Choroid plexus epithelial cell (primary cell): ENCODE measurements around the gene LIMS2.
A peak's percentile ranks its signal among the peaks of the same experiment; 100 is the strongest.

Experiments used
- DNase-seq: peaks from one replicate; pipeline ENCODE4 v3.0.0-alpha.2; 2010; ENCODE audit warnings: low read depth
- H3K4me3 ChIP-seq: 2 replicates; pipeline ENCODE4 v1.5.1; 2011; ENCODE audit warnings: low read depth, mild to moderate bottlenecking, control low read depth, low read length, moderate library complexity
- TF ChIP-seq, protein P1 (sequence below): conservative IDR thresholded peaks from 2 replicates; pipeline ENCODE4 v1.5.1; 2011; ENCODE audit warnings: low read depth, mild to moderate bottlenecking, control low read depth, inconsistent platforms, low read length, moderate library complexity

Gene LIMS2

DNA sequence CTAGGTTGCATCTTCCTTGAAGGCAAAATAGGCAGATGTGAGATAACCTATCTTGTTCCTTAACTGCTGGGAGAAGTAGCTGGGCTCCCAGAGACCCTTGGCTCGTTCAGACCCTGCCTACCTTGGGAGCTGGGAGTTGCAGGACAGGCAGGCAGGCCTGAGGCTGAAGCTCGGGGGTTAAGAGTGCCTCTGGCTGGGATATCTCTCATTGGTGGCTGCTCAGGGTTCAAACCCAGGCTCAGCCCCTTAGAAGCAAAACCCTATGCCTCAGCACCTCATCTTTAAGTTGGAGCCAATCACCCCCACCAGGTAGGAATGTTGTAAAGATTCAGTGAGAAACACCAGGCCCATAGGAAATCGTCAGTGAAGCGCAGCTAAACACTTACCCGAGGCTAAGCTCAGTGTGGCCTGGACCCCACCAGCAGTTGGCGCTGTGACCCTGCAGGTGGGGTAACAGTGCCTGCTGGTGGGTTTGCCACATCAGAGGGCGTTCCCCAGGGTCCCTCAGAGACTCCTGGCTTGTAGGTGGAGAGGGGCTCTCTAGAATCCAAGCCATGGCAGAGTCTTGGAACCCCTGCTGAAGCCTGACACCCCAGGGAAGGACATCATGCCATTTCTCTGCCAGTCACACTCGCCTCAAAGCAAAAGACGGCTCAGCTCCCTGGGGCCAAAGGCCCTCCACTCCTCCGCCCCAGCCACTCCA is 84.0 kb downstream of the LIMS2 start:
- TF ChIP-seq, protein P1, sequence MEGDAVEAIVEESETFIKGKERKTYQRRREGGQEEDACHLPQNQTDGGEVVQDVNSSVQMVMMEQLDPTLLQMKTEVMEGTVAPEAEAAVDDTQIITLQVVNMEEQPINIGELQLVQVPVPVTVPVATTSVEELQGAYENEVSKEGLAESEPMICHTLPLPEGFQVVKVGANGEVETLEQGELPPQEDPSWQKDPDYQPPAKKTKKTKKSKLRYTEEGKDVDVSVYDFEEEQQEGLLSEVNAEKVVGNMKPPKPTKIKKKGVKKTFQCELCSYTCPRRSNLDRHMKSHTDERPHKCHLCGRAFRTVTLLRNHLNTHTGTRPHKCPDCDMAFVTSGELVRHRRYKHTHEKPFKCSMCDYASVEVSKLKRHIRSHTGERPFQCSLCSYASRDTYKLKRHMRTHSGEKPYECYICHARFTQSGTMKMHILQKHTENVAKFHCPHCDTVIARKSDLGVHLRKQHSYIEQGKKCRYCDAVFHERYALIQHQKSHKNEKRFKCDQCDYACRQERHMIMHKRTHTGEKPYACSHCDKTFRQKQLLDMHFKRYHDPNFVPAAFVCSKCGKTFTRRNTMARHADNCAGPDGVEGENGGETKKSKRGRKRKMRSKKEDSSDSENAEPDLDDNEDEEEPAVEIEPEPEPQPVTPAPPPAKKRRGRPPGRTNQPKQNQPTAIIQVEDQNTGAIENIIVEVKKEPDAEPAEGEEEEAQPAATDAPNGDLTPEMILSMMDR: peak; percentile 100
- H3K4me3 ChIP-seq: no peak overlapping the region
- peak; percentile 77 for DNase-seq

DNA sequence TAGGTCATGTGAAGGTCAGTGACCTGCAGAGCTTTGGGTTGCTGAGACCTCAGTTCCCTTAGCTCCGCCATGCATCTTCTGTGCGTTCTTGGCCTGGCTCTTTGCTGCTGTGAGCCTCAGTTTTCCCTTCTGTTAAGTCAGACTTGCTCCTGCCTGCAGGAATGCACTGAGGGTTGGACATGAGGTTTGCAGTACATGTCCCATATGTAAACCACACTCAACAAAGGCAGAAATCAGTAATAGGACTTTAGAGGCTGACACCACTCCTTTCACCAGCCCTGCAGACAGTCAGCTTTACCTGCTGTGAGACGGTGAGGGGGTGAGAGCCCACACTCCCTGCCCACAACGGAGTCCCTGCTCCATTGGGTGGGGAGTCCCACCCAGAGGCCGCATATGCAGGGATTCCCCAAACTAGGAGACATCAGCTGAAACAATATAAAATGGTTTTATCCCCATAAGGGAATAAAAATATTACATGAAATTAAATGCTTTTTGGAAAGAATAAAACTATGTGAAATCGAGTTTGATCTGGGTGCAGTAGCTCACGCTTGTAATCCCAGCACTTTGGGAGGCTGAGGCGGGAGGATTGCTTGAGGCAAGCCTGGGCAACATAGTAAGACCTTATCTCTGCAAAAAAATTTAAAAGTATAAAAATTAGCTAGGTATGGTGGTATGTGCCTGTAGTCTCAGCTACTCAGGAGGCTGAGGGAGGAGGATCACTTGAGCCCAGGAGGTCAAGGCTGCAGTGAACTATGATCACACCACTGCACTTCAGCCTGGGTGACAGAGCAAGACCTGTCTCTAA is 84.7 kb downstream of the LIMS2 start:
- TF ChIP-seq, protein P1: no peak
- no peak for DNase-seq
- H3K4me3 ChIP-seq: no peak overlapping the region

DNA sequence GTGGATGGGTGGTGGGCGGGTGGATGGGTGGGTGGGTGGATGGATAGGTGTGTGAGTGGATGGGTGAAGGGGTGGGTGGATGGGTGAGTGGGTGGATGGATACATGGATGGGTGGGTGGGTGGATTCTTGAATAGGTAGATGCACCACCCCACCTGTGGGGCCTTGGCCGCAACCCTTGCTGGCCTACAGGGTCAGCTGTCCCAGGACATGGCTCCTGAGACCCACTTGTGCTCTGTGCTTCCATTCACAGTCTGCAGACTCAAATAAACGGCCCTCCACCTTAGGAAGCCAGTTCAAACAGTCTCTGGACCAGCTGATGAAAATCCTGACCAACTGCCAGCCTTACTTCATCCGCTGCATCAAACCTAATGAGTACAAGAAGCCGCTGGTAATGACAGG is 85.5 kb downstream of the LIMS2 start:
- DNase-seq: no peak
- TF ChIP-seq, protein P1: no peak
- H3K4me3 ChIP-seq: no peak overlapping the region

DNA sequence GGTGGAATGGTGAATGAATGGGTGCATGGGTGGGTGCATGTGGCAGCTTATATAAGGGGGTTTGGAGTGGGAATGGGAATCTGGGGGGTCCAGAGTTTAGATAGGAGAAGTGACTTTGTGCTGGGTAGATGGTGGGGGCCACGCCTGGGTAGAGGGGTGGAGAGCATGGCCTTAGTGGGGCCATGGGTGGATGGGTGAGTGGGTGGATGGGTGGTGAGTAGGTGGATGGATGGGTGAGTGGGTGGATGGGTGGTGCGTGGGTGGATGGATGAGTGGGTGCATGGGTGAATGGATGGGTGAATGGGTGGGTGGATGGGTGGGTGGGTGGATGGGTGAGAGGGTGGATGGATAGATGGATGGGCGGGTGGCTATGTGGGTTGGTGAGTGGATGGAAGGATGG is 86.0 kb downstream of the LIMS2 start:
- TF ChIP-seq, protein P1: no peak
- no peak overlapping the region for H3K4me3 ChIP-seq
- DNase-seq: no peak
